Fibroblast of villous mesenchyme (primary cell): Measurements from ENCODE around the gene SOAT2. TPM values are rescaled to one million over a fixed set of nuclear protein-coding genes. Genes with fewer than 3 reads are reported as not detected.
"Not testable (repeated sequence)": the region's sequence is repeated elsewhere in the genome, so short reads cannot be mapped to it uniquely, and the experiment has no call there.

Source experiments
- DNase-seq: peaks from one replicate; pipeline ENCODE4 v3.0.0-alpha.2; 2010; ENCODE audit warnings: low read depth
- H3K4me3 ChIP-seq: 2 replicates; pipeline ENCODE4 v1.5.1; 2011; ENCODE audit warnings: low read depth, mild to moderate bottlenecking, low read length
- CTCF ChIP-seq: IDR thresholded peaks from 2 replicates; pipeline ENCODE4 v1.5.1; 2012; ENCODE audit warnings: low read depth, mild to moderate bottlenecking, low read length; ENCODE audit not compliant: insufficient read depth
- total RNA-seq: library from RNA; depleted of rRNA; stranded (reverse); fragments of >200 nt; gene quantifications from 2 replicates; pipeline ENCODE4 v1.2.3, GENCODE V29; 2012

The SOAT2 gene
- total RNA-seq, 1 donor, result not detected

GRCh38 chr12:53101266-53101665, 2.0 kb upstream of the SOAT2 start:
- no peak for TF ChIP-seq CTCF
- H3K4me3 ChIP-seq, result no peak overlapping the region
- no peak for DNase-seq

GRCh38 chr12:53101931-53102781, 1.1 kb upstream of the SOAT2 start:
- TF ChIP-seq CTCF, result no peak
- no peak overlapping the region for H3K4me3 ChIP-seq
- no peak for DNase-seq

DNA sequence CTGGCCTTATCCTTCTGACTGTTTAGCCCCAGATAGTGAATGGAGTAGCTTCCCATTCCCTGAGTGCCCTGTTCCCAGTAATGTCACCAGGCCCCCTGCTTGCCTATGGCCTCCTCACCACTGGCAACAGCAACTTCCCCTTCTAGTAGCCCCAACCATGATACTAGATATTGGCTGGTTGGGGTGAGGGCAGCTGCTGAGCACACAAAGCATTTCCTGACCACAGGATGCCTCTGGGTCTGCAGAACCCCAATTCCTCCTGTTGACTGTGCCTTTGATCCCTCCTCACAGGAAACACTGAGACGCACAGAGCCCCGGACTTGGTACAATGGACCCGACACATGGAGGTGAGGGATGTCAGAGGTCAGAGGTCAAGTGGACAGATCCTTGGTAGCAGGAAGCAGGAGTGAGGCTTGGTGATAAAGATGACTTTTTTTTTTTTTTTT, 597 bp downstream of the SOAT2 start:
- no peak overlapping the region for H3K4me3 ChIP-seq
- no peak for TF ChIP-seq CTCF
- DNase-seq, result no peak

GRCh38 chr12:53105256-53105655, 2.0 kb downstream of the SOAT2 start:
- TF ChIP-seq CTCF, result no peak
- H3K4me3 ChIP-seq, result no peak overlapping the region
- no peak for DNase-seq

GRCh38 chr12:53105712-53106439, 2.6 kb downstream of the SOAT2 start:
- no peak for DNase-seq
- TF ChIP-seq CTCF, result no peak
- H3K4me3 ChIP-seq, result no peak overlapping the region

DNA sequence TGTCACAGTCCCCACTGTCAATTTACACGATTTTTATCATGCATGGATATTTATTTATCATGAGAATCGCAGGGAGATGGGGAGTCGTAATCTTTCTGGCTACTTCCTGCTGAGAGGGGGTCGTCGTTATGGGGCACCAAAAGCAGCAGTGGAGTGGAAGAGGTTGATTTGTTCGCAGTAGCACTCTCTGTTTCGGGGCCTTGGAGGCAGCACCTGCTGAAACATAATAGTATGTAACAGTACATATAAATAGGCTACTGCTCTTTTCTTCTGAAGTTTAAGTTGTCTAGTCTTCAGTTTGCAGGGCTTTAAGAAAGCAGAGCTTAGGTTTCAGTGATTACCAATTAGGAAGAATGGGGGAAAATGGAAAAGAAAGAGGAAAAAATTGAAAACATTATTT, 3.8 kb downstream of the SOAT2 start:
- no peak overlapping the region for H3K4me3 ChIP-seq
- no peak for DNase-seq
- TF ChIP-seq CTCF, result no peak

DNA sequence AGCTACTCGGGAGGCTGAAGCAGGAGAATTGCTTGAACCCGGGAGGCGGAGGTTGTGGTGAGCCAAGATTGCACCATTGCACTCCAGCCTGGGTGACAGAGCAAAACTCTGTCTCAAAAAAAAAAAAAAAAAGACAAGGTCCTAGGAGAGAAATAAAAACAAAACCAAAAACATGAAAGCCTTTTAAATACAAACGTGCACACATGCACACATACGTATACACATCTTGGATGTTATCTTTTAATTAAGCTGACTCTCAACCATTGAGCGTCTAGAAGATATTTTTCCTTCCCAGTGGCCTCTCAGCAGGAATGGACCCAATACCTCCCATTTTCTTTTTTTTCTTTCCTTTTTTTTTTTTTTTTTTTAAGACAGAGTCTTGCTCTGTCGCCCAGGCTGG, 9.1 kb downstream of the SOAT2 start:
- DNase-seq, result not testable (repeated sequence)

More for the DNA sequence above, 9.1 kb downstream of the SOAT2 start:
- H3K4me3 ChIP-seq, result not testable (repeated sequence)
